Endothelial cell of umbilical vein (primary cell): Measurements from ENCODE around the gene N4BP2. TPM values are rescaled to one million over a fixed set of nuclear protein-coding genes. Genes with fewer than 3 reads are reported as not detected.
"Not testable (repeated sequence)": the region's sequence is repeated elsewhere in the genome, so short reads cannot be mapped to it uniquely, and the experiment has no call there.

ENCODE experiments used
- BruUV-seq: library from RNA; stranded (reverse); fragments of 400-500 nt; replicated peaks from 2 replicates; lab custom pipeline; 2021; lab: Mats Ljungman, UMichigan
- CTCF ChIA-PET: fragments of 300-600, 350-600 bp; sonication (Branson Sonifier 250); formaldehyde crosslinking; loops from one replicate; lab custom pipeline; 2021; ENCODE audit warnings: antibody characterized with exemption, inconsistent platforms; lab: Charles Lee
- POLR2A ChIA-PET: fragments of 300-600, 350-600 bp; sonication (Branson Sonifier 250); formaldehyde crosslinking; loops from one replicate; lab custom pipeline; 2021; ENCODE audit warnings: antibody characterized with exemption, inconsistent platforms; lab: Charles Lee
- DNase-seq: peaks from one replicate; pipeline ENCODE4 v3.0.0-alpha.2; 2011; ENCODE audit warnings: low read depth, low spot score
- FAIRE-seq: peaks from 2 replicates; lab custom pipeline; 2011; peaks lifted over from hg19 to GRCh38; lab: Jason Lieb, UNC
- H2AFZ ChIP-seq: 2 replicates; pipeline ENCODE4 v1.6.0; 2012; ENCODE audit warnings: low read depth, low read length, control low read depth, inconsistent platforms
- H3K27ac ChIP-seq: 2 replicates; pipeline ENCODE4 v1.5.1; 2011; ENCODE audit warnings: low read depth, mild to moderate bottlenecking, control low read depth, low read length, moderate library complexity; ENCODE audit not compliant: insufficient read depth
- H3K27me3 ChIP-seq, 2 experiments: 2 replicates each; pipeline versions ENCODE4 v1.6.0 to v1.6.1; 2011; ENCODE audit warnings: low read length in 2 of 2, mixed read lengths in 1 of 2; ENCODE audit not compliant: control insufficient read depth in 2 of 2, insufficient read depth in 2 of 2
- H3K36me3 ChIP-seq, 2 experiments: 2 replicates in 1 of 2; 3 replicates in 1 of 2; pipeline ENCODE4 v1.5.1; 2011; ENCODE audit warnings: low read length in 2 of 2, mild to moderate bottlenecking in 1 of 2, moderate library complexity in 1 of 2; ENCODE audit not compliant: control insufficient read depth in 2 of 2, insufficient read depth in 2 of 2; ENCODE audit errors: extremely low read depth in 1 of 2
- H3K4me1 ChIP-seq: 3 replicates; pipeline ENCODE4 v1.5.1; 2011; ENCODE audit warnings: mild to moderate bottlenecking, low read length; ENCODE audit not compliant: control insufficient read depth, insufficient read depth; ENCODE audit errors: extremely low read depth
- H3K4me2 ChIP-seq: 2 replicates; pipeline ENCODE4 v1.6.1; 2011; ENCODE audit warnings: low read length, control low read depth, mixed read lengths; ENCODE audit not compliant: insufficient read depth
- H3K4me3 ChIP-seq, 3 experiments: fragments of 200-600 bp in 1 of 3; sonication (generic), shearing (Covaris generic) in 1 of 3; replicated peaks in 1 of 3; 2 replicates each; pipeline ENCODE4 v1.5.1; 2011 to 2016; ENCODE audit warnings: control low read depth in 3 of 3, low read length in 3 of 3, mild to moderate bottlenecking in 2 of 3, inconsistent platforms in 1 of 3, low read depth in 1 of 3, moderate library complexity in 1 of 3; ENCODE audit not compliant: insufficient read depth in 1 of 3
- H3K79me2 ChIP-seq: 2 replicates; pipeline ENCODE4 v1.6.0; 2012; ENCODE audit warnings: low read length, inconsistent platforms; ENCODE audit not compliant: control insufficient read depth, insufficient read depth
- H3K9ac ChIP-seq: replicated peaks from 2 replicates; pipeline ENCODE3; 2011; ENCODE audit warnings: low read length, control low read depth; ENCODE audit not compliant: insufficient read depth; ENCODE audit errors: extremely low read depth
- H3K9me1 ChIP-seq: replicated peaks from 3 replicates; pipeline ENCODE4 v1.6.0; 2011; ENCODE audit warnings: mild to moderate bottlenecking, low read length; ENCODE audit not compliant: control insufficient read depth, insufficient read depth; ENCODE audit errors: extremely low read depth
- H3K9me3 ChIP-seq: replicated peaks from 2 replicates; pipeline ENCODE4 v1.5.1; 2012; ENCODE audit warnings: low read length, inconsistent platforms; ENCODE audit not compliant: control insufficient read depth, insufficient read depth
- H4K20me1 ChIP-seq: replicated peaks from 2 replicates; pipeline ENCODE3; 2011; ENCODE audit warnings: mild to moderate bottlenecking, low read length; ENCODE audit not compliant: control insufficient read depth, insufficient read depth; ENCODE audit errors: extremely low read depth
- EZH2 ChIP-seq: IDR thresholded peaks from 2 replicates; pipeline ENCODE4 v1.6.1; 2012; ENCODE audit warnings: borderline replicate concordance, low read depth, mild to moderate bottlenecking, moderate library complexity, low read length, inconsistent platforms; ENCODE audit not compliant: severe bottlenecking
- FOS ChIP-seq: IDR thresholded peaks from 2 replicates; pipeline ENCODE4 v1.6.1; 2011; ENCODE audit warnings: mild to moderate bottlenecking, low read length, moderate library complexity, borderline replicate concordance; ENCODE audit not compliant: insufficient read depth
- JUN ChIP-seq: IDR thresholded peaks from 2 replicates; pipeline ENCODE4 v1.6.1; 2011; ENCODE audit warnings: borderline replicate concordance, low read depth; ENCODE audit not compliant: insufficient read length, insufficient read depth
- MYC ChIP-seq: IDR thresholded peaks from one replicate; pipeline ENCODE4 v1.6.1; 2011; ENCODE audit warnings: mild to moderate bottlenecking, low read depth, low read length
- POLR2A ChIP-seq: IDR thresholded peaks from 2 replicates; pipeline ENCODE4 v1.6.1; 2012; ENCODE audit warnings: low read depth, mild to moderate bottlenecking, control low read depth, low read length
- dilution Hi-C: fragments of 300-500 bp; cut with MboI; formaldehyde crosslinking; loops from one replicate; pipeline ENCODE4 v1.15.0; 2019; ENCODE audit warnings: low sequenced_read_pairs; ENCODE audit not compliant: extremely low pct_ligation_motif_present
- intact Hi-C: fragments of 100-400 bp; cut with micrococcal nuclease; formaldehyde crosslinking; loops from one replicate; pipeline ENCODE4 v1.10.0; 2022
- polyA plus RNA-seq, 4 experiments: library from polyadenylated mRNA; depleted of rRNA in 3 of 4; stranded (reverse) in 3 of 4; unstranded in 1 of 4; fragments of >200 nt; gene quantifications; 2 replicates each; pipeline versions ENCODE4 v1.2.1 to v1.2.3, GENCODE V29; 2011 to 2012; ENCODE audit warnings: missing spikeins in 1 of 4
- total RNA-seq: library from RNA; stranded (reverse); gene quantifications from 2 replicates; pipeline ENCODE4 v1.2.3, GENCODE V29; 2021
- TF ChIP-seq, protein P1 (sequence below): IDR thresholded peaks from 2 replicates; pipeline ENCODE4 v1.6.1; 2011; ENCODE audit not compliant: insufficient read depth, insufficient read length
- TF ChIP-seq, protein P2 (sequence below), 2 donors: IDR thresholded peaks; 1 replicate in 1 of 2; 2 replicates in 1 of 2; pipeline ENCODE4 v1.5.1; 2011; ENCODE audit warnings: low read length in 2 of 2, mild to moderate bottlenecking in 2 of 2, moderate library complexity in 2 of 2, control low read depth in 1 of 2, inconsistent platforms in 1 of 2, low read depth in 1 of 2; ENCODE audit not compliant: insufficient read depth in 1 of 2; ENCODE audit errors: extremely low read depth in 1 of 2

The N4BP2 gene
- total and polyA plus RNA-seq, 2 donors (not counting 3 experiments of a cell fraction or from before 2014, with no cell fraction given) = 0.87 to 6.9 TPM

DNA sequence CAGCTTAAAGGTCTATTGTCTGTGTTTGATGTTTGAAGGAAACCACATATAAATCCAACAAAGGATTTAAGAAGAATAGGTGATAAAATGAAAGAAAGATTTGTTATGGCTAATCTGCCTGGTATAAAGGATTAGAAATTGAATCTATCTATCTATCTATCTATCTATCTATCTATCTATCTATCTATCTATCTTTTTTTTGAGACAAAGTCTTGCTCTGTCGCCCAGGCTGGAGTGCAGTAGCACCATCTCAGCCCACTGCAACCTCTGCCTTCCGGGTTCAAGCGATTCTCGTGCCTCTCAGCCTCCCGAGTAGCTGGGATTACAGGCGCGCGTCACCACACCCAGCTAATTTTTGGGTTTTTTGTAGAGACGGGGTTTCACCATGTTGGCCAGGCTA lies 79.6 kb downstream of the N4BP2 start:
- H3K27ac ChIP-seq, BruUV-seq, H3K27me3 ChIP-seq, H3K4me2 ChIP-seq, H3K4me3 ChIP-seq, H3K9me3 ChIP-seq, POLR2A ChIA-PET, H3K9me1 ChIP-seq, H3K36me3 ChIP-seq, FAIRE-seq, DNase-seq, H3K4me1 ChIP-seq, H3K9ac ChIP-seq, H4K20me1 ChIP-seq, H2AFZ ChIP-seq, dilution Hi-C loops, intact Hi-C loops, H3K79me2 ChIP-seq: not testable (repeated sequence)
- CTCF ChIA-PET = interaction anchor here (0.9 kb wide), 1 partner anchor 186 kb away, joined by 3 read pairs; no protein-coding TSS in a partner anchor

DNA sequence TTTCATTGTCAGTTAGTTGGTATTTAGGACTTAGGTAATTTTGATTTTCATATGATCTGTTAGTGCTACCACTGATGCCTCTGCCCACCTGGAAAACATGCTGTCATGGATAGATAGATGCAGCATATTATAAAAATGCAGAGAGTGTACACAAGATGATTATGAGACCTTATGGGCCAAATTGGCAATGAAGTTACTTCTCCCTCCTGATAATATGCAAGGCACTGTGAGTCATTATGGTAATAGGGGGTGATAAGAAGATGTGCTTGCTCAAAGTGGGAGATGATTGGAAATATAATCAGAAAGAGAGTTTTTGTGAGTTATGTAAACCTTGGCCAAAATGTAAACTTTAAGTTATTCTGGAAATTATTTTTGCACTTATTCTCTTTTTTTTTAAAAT lies 83.5 kb downstream of the N4BP2 start:
- Histone ChIP-seq H3K9ac (no peak overlapping the region), H3K4me1 (no peaks in the 10 kb centered on the region), H3K9me3 (no peaks in the 10 kb centered on the region), H3K27me3 (no peaks in the 10 kb centered on the region), H3K4me3 (no peak overlapping the region), H3K36me3 (no peaks in the 10 kb centered on the region), H4K20me1 (no peaks in the 10 kb centered on the region), H3K9me1 (no peaks in the 10 kb centered on the region), H2AFZ (no peak overlapping the region), H3K4me2 (no peak overlapping the region), H3K79me2 (no peaks in the 10 kb centered on the region), H3K27ac (no peak overlapping the region)
- TF ChIP-seq, protein P1, sequence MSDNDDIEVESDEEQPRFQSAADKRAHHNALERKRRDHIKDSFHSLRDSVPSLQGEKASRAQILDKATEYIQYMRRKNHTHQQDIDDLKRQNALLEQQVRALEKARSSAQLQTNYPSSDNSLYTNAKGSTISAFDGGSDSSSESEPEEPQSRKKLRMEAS = no peak
- TF ChIP-seq FOS (no peak), MYC (no peak), POLR2A (no peak), EZH2 (no peak), JUN (no peak)
- TF ChIP-seq, protein P2, sequence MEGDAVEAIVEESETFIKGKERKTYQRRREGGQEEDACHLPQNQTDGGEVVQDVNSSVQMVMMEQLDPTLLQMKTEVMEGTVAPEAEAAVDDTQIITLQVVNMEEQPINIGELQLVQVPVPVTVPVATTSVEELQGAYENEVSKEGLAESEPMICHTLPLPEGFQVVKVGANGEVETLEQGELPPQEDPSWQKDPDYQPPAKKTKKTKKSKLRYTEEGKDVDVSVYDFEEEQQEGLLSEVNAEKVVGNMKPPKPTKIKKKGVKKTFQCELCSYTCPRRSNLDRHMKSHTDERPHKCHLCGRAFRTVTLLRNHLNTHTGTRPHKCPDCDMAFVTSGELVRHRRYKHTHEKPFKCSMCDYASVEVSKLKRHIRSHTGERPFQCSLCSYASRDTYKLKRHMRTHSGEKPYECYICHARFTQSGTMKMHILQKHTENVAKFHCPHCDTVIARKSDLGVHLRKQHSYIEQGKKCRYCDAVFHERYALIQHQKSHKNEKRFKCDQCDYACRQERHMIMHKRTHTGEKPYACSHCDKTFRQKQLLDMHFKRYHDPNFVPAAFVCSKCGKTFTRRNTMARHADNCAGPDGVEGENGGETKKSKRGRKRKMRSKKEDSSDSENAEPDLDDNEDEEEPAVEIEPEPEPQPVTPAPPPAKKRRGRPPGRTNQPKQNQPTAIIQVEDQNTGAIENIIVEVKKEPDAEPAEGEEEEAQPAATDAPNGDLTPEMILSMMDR (IDR thresholded peaks at IDR 0.05; ENCODE audit: extremely low read depth in 1 of 2, insufficient read depth in 1 of 2, low read depth in 1 of 2, low read length in 2 of 2) = no peak
- DNase-seq (no peak), FAIRE-seq (no peak)
- CTCF ChIA-PET = no interaction called here
- dilution Hi-C loops (no loop called here), intact Hi-C loops (no loop called here)
- POLR2A ChIA-PET = no interaction called here
- BruUV-seq = no TSS peak

DNA sequence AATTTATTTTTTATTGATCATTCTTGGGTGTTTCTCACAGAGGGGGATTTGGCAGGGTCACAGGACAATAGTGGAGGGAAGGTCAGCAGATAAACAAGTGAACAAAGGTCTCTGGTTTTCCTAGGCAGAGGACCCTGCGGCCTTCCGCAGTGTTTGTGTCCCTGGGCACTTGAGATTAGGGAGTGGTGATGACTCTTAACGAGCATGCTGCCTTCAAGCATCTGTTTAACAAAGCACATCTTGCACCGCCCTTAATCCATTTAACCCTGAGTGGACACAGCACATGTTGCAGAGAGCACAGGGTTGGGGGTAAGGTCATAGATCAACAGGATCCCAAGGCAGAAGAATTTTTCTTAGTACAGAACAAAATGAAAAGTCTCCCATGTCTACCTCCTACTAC lies 83.9 kb downstream of the N4BP2 start:
- H3K27me3 ChIP-seq, H3K4me3 ChIP-seq, CTCF ChIA-PET, H3K27ac ChIP-seq, H3K9ac ChIP-seq, H3K9me3 ChIP-seq, H3K79me2 ChIP-seq, BruUV-seq, H4K20me1 ChIP-seq, dilution Hi-C loops, H2AFZ ChIP-seq, DNase-seq, H3K36me3 ChIP-seq, H3K9me1 ChIP-seq, H3K4me2 ChIP-seq, POLR2A ChIA-PET, FAIRE-seq, intact Hi-C loops, H3K4me1 ChIP-seq: not testable (repeated sequence)
